Effector memory CD4-positive, alpha-beta T cell (primary cell): ENCODE measurements around the gene KIRREL3.

Experiments
- DNase-seq, 3 donors: peaks; one replicate each; pipeline ENCODE4 v3.0.0-alpha.2; 2020
- H3K27ac ChIP-seq: 2 replicates; pipeline ENCODE4 v1.7.0; 2013; ENCODE audit warnings: mild to moderate bottlenecking, low read length, moderate library complexity; ENCODE audit not compliant: insufficient read depth, poor library complexity, severe bottlenecking
- H3K27me3 ChIP-seq: replicated peaks from 2 replicates; pipeline ENCODE4 v1.7.0; 2013; ENCODE audit warnings: mild to moderate bottlenecking, low read length; ENCODE audit not compliant: insufficient read depth, control insufficient read depth, poor library complexity, severe bottlenecking
- H3K36me3 ChIP-seq: 2 replicates; pipeline ENCODE4 v1.7.0; 2013; ENCODE audit warnings: mild to moderate bottlenecking, low read length, moderate library complexity; ENCODE audit not compliant: control insufficient read depth, insufficient read depth
- H3K4me1 ChIP-seq: 2 replicates; pipeline ENCODE4 v1.7.0; 2013; ENCODE audit warnings: low read length, mild to moderate bottlenecking; ENCODE audit not compliant: control insufficient read depth, insufficient read depth, poor library complexity, severe bottlenecking
- H3K4me3 ChIP-seq: 2 replicates; pipeline ENCODE4 v1.7.0; 2013; ENCODE audit warnings: low read length, low read depth, mild to moderate bottlenecking; ENCODE audit not compliant: insufficient read depth, poor library complexity, severe bottlenecking
- H3K9me3 ChIP-seq: 2 replicates; pipeline ENCODE4 v1.7.0; 2013; ENCODE audit warnings: mild to moderate bottlenecking, low read length, moderate library complexity; ENCODE audit not compliant: control insufficient read depth

The KIRREL3 gene

DNA sequence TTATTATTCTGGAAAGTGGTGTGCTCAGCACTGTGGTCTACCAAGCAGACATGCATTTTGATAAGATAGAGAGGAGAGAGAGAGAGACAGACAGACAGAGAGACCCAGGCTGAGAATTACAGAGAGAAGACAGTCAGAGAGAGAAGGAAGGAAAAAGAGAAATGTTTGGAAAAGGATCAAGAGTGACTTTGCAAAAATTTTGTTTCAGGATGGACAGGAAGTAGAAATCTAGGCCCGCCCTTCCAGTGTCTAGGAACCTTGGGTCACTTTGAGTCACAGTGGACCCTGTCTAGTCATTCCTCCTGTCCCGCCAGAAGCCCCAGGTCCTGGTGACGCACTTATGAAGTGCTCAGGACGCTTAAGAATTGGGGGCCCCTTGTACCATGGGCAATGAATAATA is 478.4 kb downstream of the KIRREL3 start:
- no peaks in the 10 kb centered on the region for H3K4me1 ChIP-seq
- no peaks in the 10 kb centered on the region for H3K27me3 ChIP-seq
- no peaks in the 10 kb centered on the region for H3K36me3 ChIP-seq
- H3K27ac ChIP-seq: no peak overlapping the region
- no peak for DNase-seq
- H3K9me3 ChIP-seq: no peaks in the 10 kb centered on the region
- no peak overlapping the region for H3K4me3 ChIP-seq

DNA sequence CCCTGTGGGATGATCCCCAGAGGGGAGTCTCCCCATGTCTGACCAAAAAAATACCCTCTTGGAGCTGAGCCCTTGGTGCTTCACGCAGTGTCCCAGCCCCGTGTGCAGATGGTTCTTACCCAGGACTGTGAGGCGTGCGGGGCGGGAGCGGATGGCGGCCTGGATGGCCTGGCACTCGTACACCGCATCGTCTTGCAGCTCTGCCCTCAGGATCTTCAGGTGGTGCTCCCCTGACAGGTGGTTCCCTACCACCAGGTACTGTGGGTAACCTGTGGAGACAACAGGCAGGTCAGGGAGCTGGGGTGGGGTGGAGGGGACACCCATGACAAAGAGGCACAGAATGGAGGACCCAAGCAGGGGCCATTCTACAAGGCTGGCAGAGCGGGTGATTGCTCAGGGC is 479.4 kb downstream of the KIRREL3 start:
- no peaks in the 10 kb centered on the region for H3K9me3 ChIP-seq
- no peaks in the 10 kb centered on the region for H3K36me3 ChIP-seq
- no peak overlapping the region for H3K4me3 ChIP-seq
- DNase-seq: no peak
- H3K27me3 ChIP-seq: no peaks in the 10 kb centered on the region
- H3K4me1 ChIP-seq: no peaks in the 10 kb centered on the region
- no peak overlapping the region for H3K27ac ChIP-seq

DNA sequence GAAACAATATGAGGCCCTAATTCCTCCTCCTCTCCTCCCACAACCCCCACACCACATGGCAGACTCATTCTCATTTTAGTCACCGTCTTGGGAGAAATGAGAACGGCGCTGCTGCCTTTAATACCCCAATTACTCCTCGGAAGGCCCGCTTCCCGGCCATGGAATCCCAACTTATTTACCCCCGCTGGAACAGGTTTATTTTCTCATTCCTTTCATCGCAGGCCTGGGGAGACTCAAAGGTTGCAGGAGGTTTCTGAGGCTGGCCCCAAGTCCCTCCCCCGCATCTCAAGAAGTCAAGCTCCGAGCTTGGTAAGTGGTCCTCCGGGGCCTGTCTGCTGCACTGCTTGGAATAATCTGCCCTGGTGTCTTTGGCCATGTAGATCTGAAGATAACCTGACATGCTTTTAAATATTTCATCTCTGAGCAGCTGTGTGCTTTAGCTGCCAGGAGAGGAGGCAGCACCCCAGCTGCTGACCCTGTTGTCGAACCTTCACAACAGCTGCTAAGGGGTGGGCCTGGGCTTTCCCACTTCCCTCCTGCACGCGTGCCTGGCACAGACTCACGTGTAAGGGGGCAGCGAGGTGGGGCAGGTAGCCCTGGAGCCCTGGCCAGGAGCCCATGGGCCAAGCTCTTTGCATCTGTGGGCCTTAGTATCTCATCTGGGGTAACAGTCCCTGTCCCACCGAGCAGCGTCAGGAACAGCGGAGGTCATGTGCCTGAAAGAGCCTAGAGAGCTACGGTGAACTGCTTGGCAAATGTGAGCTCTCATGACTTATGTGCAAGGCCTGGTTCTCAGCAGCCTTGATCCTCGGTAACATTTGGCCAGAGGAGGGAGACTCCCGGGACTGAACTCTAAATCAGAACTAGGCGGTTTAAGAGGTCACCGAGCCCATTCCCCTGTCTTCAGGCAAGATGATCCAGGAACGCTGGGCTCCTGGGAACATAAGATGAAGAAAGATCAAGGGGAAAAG is 480.5 kb downstream of the KIRREL3 start:
- Histone ChIP-seq H3K27me3 (no peaks in the 10 kb centered on the region), H3K27ac (no peak overlapping the region), H3K4me1 (no peaks in the 10 kb centered on the region), H3K4me3 (no peak overlapping the region), H3K36me3 (no peaks in the 10 kb centered on the region), H3K9me3 (no peaks in the 10 kb centered on the region)
- DNase-seq: no peak

DNA sequence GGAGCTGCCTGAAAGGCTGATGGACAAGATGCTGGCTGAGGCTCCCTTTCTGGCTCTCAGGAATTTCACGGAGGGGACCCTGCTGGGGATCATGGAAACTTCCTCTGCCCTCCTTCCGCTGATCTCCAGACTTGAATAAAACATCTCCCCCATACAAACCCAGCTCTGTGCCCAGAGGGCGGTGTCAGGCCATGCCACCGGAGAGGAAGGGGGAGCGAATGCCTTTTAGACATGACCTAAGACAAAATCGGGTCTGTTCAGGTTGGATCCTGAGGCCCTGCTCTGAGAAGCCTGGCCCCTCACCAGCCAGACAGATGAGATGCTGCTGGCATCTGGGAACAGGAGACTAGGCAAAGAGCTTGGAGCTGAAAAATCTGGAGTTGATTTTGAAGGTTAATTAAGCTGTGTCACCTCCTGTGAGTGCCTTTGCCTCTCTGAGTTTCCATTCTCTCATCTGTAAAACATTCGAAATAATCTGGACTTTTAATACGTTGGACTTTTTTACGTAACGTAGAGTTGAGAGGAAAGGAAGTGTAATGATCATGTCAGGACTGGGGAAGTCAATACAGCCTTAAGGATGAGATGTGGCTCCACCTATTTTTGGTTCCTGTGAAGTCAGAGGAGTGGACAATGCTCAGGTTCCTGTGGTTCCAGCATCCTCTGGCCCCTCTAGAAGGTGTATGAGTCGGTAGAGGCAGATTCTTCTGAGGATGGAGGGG is 481.4 kb downstream of the KIRREL3 start:
- H3K4me3 ChIP-seq: no peak overlapping the region
- no peaks in the 10 kb centered on the region for H3K9me3 ChIP-seq
- H3K27ac ChIP-seq: no peak overlapping the region
- H3K36me3 ChIP-seq: no peaks in the 10 kb centered on the region
- no peaks in the 10 kb centered on the region for H3K27me3 ChIP-seq
- no peaks in the 10 kb centered on the region for H3K4me1 ChIP-seq
- DNase-seq: no peak

DNA sequence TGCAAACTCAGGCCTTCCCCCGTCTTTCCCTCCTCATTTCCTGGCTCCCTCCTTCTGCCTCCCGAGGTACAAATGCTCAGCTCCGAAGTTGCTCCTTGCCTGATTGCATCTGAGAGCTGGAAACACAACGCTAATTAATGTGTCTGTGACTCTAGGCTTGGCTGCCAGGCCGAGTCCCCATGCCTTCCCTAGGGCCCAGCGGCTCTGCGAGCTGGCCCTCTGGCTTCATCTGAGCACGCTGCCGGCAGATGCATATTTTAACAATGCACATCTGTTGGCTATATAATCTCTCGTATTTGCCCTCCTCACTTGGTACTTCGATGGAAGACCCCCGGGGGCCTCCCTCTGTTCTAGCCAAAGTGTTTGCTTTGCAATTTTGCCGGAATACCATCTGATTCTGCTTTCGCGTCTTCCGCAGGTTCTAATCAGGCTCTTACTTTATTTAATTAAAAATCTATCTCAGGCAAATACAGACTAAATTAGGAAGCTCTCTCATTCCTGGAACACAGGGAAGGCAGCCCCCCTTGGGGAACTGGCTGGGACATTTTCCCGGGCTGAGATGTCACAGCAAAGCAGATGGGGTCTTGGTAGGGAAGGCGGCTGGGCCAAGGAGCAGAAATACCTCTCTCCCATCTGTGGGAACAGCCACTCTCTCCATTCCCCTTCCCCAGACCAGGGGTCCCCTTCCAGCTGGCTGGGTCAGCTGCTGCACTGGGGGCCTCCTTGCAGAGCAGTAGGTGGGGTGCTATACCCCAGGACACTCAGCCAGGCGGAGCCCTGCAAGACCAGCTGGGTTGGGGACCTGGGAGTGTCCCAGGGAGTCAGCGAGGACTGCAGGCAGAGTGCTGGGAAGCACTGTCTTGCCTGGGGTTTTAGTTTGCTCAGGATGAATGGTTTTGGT is 482.2 kb downstream of the KIRREL3 start:
- DNase-seq: no peak
- Histone ChIP-seq H3K36me3 (no peaks in the 10 kb centered on the region), H3K4me1 (no peaks in the 10 kb centered on the region), H3K9me3 (no peaks in the 10 kb centered on the region), H3K4me3 (no peak overlapping the region), H3K27ac (no peak overlapping the region), H3K27me3 (no peaks in the 10 kb centered on the region)

DNA sequence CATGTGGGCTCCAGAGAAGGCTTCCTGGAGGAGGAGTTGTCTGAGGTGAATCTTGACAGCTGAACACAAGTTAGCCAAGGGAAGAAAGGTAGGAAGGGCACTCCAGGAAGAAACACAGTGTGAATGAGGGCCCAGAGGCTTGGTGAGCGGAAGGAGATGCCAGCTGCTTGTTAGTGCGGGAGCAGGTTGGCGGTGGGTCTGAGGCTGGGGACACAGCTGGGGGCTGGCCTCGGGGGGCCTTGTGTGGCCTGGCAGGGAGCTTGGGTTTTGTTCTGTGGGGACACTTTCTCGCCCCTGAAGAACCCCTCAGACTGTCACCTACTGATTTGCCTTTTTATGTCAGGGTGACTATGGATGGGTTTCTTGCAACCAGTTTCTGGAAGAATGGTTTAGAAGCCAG is 485.1 kb downstream of the KIRREL3 start:
- no peak overlapping the region for H3K27ac ChIP-seq
- H3K36me3 ChIP-seq: no peaks in the 10 kb centered on the region
- no peak overlapping the region for H3K4me3 ChIP-seq
- no peaks in the 10 kb centered on the region for H3K9me3 ChIP-seq
- DNase-seq: no peak
- H3K4me1 ChIP-seq: no peaks in the 10 kb centered on the region
- H3K27me3 ChIP-seq: no peaks in the 10 kb centered on the region

DNA sequence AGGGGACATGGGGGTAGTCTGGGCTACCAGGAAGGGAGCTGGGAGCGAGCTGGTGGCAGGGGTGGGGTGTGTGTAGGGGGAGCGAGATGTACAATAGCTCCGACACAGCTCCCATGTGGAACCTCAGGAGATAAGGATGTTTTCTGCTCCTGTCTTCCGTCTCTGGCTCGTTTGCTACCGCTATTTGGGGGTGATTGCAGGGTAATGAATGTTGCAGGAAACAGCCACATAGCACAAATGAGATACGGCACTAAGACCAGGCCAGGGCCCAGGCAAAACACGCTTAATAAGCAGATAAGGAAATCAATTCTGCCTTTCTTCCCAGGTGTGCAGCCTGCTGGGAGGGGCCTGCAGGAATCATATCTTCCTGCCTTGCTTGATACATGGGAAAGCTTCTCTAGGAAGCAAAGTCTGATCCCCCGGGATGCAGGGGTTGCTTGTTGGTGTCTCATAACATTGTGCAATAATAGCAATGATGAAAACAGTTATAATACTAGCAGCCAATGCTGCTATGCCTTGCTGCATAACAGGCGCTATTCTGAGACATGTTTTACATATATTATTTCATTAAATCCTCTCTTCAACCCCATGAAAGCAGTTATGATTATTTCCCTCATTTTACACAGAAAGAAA is 486.4 kb downstream of the KIRREL3 start:
- Histone ChIP-seq H3K9me3 (no peaks in the 10 kb centered on the region), H3K27me3 (no peaks in the 10 kb centered on the region), H3K4me1 (no peaks in the 10 kb centered on the region), H3K27ac (no peak overlapping the region), H3K36me3 (no peaks in the 10 kb centered on the region), H3K4me3 (no peak overlapping the region)
- no peak for DNase-seq

DNA sequence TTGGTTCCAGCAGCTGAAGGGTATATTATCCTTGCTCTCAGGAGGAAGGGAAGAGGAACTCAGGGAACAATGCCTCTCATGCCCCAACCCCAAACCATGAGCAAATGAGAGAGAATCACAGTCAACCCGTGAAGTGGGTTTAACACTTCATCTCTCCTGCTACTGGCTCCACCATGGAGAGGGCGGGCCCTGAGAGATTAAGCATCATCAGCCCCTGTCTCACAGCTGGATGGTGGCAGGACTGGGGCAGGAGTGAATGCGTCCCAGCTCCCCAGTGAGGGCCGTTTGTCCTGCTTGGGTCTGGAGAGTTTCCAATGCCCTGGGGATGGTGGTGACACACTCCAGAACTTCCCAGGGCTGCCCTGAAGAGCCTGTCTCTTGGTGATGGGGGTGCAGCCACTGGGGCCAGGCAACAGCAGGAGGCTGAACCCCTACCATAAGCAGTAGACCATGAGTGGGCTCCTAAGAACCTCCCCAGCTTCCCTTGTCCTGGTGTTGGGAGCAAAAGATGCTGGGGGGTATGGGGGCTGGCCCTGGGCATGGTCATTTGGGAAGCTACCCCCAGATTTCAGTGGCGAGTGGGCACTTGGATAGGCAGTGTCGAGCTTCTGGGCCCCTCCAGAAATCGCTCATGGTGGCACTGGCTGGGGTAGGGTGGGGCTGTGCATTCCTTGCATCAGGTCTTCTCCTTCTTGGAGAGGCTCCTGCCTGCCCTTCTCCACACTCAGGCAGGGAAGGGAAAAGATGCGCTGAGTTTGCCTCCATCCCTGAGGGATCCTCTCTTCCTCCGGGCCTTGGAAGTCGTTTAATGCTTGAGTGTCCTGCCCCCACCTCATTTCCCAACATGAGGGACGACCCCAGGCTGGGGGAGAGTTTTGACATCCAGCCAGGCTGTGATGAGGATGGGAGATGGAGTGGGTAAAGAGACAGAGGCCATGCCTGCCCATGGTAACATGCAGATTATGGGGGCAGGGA is 487.5 kb downstream of the KIRREL3 start:
- Histone ChIP-seq H3K27ac (no peak overlapping the region), H3K36me3 (no peaks in the 10 kb centered on the region), H3K9me3 (no peaks in the 10 kb centered on the region), H3K27me3 (no peaks in the 10 kb centered on the region), H3K4me3 (no peak overlapping the region), H3K4me1 (no peaks in the 10 kb centered on the region)
- no peak for DNase-seq

DNA sequence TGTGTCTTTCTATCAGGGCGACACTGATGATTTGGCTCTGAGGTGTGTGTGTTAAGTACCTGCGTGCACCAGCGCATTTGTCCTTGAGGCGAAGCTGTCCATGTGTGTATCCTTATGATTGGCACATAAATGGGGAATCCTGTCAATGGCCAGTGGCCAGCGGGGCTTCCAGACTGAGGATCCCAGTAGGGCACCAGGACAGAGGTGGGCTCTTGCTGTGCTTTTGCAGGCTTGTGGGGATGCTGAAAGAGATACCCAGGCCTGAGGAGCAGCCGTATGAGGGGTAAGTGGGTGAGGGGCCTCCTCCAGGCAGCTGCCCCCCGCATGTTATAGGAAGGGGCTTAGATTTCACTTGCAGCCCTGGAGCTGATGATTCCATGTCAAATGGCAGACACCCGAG is 488.3 kb downstream of the KIRREL3 start:
- H3K27ac ChIP-seq: no peak overlapping the region
- DNase-seq: no peak
- H3K27me3 ChIP-seq: no peaks in the 10 kb centered on the region
- H3K9me3 ChIP-seq: no peaks in the 10 kb centered on the region
- no peak overlapping the region for H3K4me3 ChIP-seq
- no peaks in the 10 kb centered on the region for H3K36me3 ChIP-seq
- H3K4me1 ChIP-seq: no peaks in the 10 kb centered on the region
